GM12892 (cell line): Measurements from ENCODE around the gene RGS18.

Source experiments
- POLR2AphosphoS5 ChIP-seq: IDR thresholded peaks from 2 replicates; pipeline ENCODE4 v1.6.1; 2011; ENCODE audit warnings: low read depth, low read length, control low read depth
- TAF1 ChIP-seq: IDR thresholded peaks from 2 replicates; pipeline ENCODE4 v1.6.1; 2011; ENCODE audit warnings: low read depth, mild to moderate bottlenecking, control low read depth, low read length, borderline replicate concordance

GRCh38 chr1:192235127-192235526 lies 76.9 kb downstream of the RGS18 start:
- TF ChIP-seq TAF1 (no peak), POLR2AphosphoS5 (no peak)
